HG03064 (cell line): ENCODE measurements around the gene PRMT7.

Experiments used
- ATAC-seq: cut with Tn5 transposase; IDR thresholded peaks from one replicate; pipeline ENCODE4 v1.9.1; 2021; ENCODE audit warnings: low read depth; ENCODE audit not compliant: unreplicated experiment

The PRMT7 gene

GRCh38 chr16:68345351-68345810 is 34.6 kb downstream of the PRMT7 start:
- no peak for ATAC-seq

- no peak for ATAC-seq
These were observed 35.3 kb downstream of the PRMT7 start for GRCh38 chr16:68345958-68346635.

GRCh38 chr16:68346892-68347480 is 36.2 kb downstream of the PRMT7 start:
- ATAC-seq, result no peak

GRCh38 chr16:68347605-68348004 is 36.8 kb downstream of the PRMT7 start:
- no peak for ATAC-seq

GRCh38 chr16:68348639-68349445 is 38.0 kb downstream of the PRMT7 start:
- ATAC-seq, result no peak

GRCh38 chr16:68349838-68350410 is 39.1 kb downstream of the PRMT7 start:
- no peak for ATAC-seq

- ATAC-seq, result no peak
These were observed 40.1 kb downstream of the PRMT7 start for GRCh38 chr16:68350813-68351350.

- ATAC-seq, result no peak
These were observed 40.6 kb downstream of the PRMT7 start for GRCh38 chr16:68351463-68351862.

- ATAC-seq, result no peak
These were observed 41.2 kb downstream of the PRMT7 start for GRCh38 chr16:68351991-68352431.

- no peak for ATAC-seq
These were observed 42.5 kb downstream of the PRMT7 start for GRCh38 chr16:68353366-68353765.

- ATAC-seq, result no peak
These were observed 44.0 kb downstream of the PRMT7 start for GRCh38 chr16:68354816-68355215.

- peak; percentile 3 for ATAC-seq
These were observed 44.8 kb downstream of the PRMT7 start for GRCh38 chr16:68355447-68356248.

GRCh38 chr16:68356249-68356918 is 45.6 kb downstream of the PRMT7 start:
- ATAC-seq, result peak; percentile 71

GRCh38 chr16:68356919-68357286 is 46.1 kb downstream of the PRMT7 start:
- no peak for ATAC-seq

- ATAC-seq, result no peak
These were observed 46.7 kb downstream of the PRMT7 start for GRCh38 chr16:68357521-68357922.

- no peak for ATAC-seq
These were observed 47.1 kb downstream of the PRMT7 start for GRCh38 chr16:68357923-68358322.

- no peak for ATAC-seq
These were observed 48.1 kb downstream of the PRMT7 start for GRCh38 chr16:68358951-68359350.

GRCh38 chr16:68359398-68360191 is 48.8 kb downstream of the PRMT7 start:
- no peak for ATAC-seq

GRCh38 chr16:68360547-68360946 is 49.7 kb downstream of the PRMT7 start:
- no peak for ATAC-seq
